Endometrium (tissue), 2 donors: ENCODE results near the gene ENTPD1.

ENCODE experiments used
- FAIRE-seq: peaks from 2 replicates; lab custom pipeline; 2012; peaks lifted over from hg19 to GRCh38; lab: Jason Lieb, UNC
- donor health status: control.
- donor health status: control.

ENTPD1 gene

GRCh38 chr10:95832216-95833041 lies 76.5 kb downstream of the ENTPD1 start:
- no peak for FAIRE-seq

GRCh38 chr10:95833042-95833610 lies 77.2 kb downstream of the ENTPD1 start:
- peak; percentile 99 for FAIRE-seq

GRCh38 chr10:95834406-95834805 lies 78.4 kb downstream of the ENTPD1 start:
- no peak for FAIRE-seq

GRCh38 chr10:95835149-95835860 lies 79.3 kb downstream of the ENTPD1 start:
- no peak for FAIRE-seq

- no peak for FAIRE-seq
Observed at GRCh38 chr10:95835911-95836310, 79.9 kb downstream of the ENTPD1 start.

- no peak for FAIRE-seq
Observed at GRCh38 chr10:95836610-95837355, 80.8 kb downstream of the ENTPD1 start.

GRCh38 chr10:95837356-95837776 lies 81.4 kb downstream of the ENTPD1 start:
- FAIRE-seq, result no peak

GRCh38 chr10:95837783-95838182 lies 81.8 kb downstream of the ENTPD1 start:
- no peak for FAIRE-seq

- FAIRE-seq, result no peak
Observed at GRCh38 chr10:95840121-95840520, 84.2 kb downstream of the ENTPD1 start.

- no peak for FAIRE-seq
Observed at GRCh38 chr10:95840681-95841080, 84.7 kb downstream of the ENTPD1 start.

- peak; percentile 83 for FAIRE-seq
Observed at GRCh38 chr10:95841661-95842498, 85.9 kb downstream of the ENTPD1 start.

GRCh38 chr10:95845411-95845810 lies 89.4 kb downstream of the ENTPD1 start:
- FAIRE-seq, result peak; percentile 81

GRCh38 chr10:95847007-95847406 lies 91.0 kb downstream of the ENTPD1 start:
- FAIRE-seq, result no peak

- FAIRE-seq, result no peak
Observed at GRCh38 chr10:95848841-95849240, 92.9 kb downstream of the ENTPD1 start.

- no peak for FAIRE-seq
Observed at GRCh38 chr10:95850791-95851190, 94.8 kb downstream of the ENTPD1 start.

GRCh38 chr10:95860166-95860940 lies 104.4 kb downstream of the ENTPD1 start:
- FAIRE-seq, result no peak

- no peak for FAIRE-seq
Observed at GRCh38 chr10:95861386-95861785, 105.4 kb downstream of the ENTPD1 start.

GRCh38 chr10:95864906-95865813 lies 109.2 kb downstream of the ENTPD1 start:
- no peak for FAIRE-seq

- no peak for FAIRE-seq
Observed at GRCh38 chr10:95865814-95866466, 110.0 kb downstream of the ENTPD1 start.
